ENCODE data around the gene PLD2. TPM values are rescaled to one million over a fixed set of nuclear protein-coding genes. Genes with fewer than 3 reads are reported as not detected.
"Not testable (repeated sequence)": the region's sequence is repeated elsewhere in the genome, so short reads cannot be mapped to it uniquely, and the experiment has no call there.

PLD2 gene
- polyA plus RNA-seq, 3 donors: 3.5 to 122 (median 4.0) TPM

DNA sequence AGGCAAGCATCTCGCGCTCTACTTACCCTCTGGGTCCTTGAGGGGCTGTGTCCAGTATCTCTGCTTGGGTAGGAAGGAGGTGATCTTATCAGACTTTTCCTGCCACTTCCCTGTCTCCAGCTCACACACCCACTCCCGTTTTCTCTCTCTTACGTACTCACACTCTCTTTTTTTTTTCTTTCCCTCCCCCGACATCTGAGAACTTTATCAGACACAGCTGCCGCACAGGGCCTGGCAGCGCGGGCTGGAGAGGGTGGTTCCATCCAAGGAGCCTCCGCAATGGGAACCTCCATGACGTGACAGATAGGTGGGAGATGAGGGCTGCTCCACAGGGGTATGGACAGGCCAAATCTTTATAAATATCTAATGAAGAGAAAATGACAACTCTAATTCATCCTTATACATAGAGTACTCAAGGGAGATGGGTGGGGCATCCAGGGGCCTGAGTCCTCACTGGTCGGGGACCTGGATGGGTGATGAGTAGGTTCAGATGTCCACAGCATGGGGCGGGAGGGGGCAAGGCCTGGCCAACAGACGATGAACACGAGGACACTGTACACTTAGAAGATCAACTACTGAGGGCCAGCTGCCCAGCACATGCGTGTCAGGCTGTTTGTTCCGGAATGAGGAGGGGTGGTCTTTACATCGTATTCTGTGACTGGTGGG is 49.5 kb downstream of the PLD2 start:
- WGBS (ENCODE audit: insufficient coverage): 100% methylated on average over 2 of the region's 17 CpGs
- Histone ChIP-seq H3K79me2 (ENCODE audit: insufficient read depth, low read length) (peaks cover 29% of the 10 kb centered on the region), H3K4me3 (replicated peaks in 1 of 3; ENCODE audit: low read depth in 2 of 3, low read length in 3 of 3) (no peak overlapping the region), H4K20me1 (ENCODE audit: insufficient read depth, low read length) (peaks cover 38% of the 10 kb centered on the region), H3K4me2 (replicated peaks; ENCODE audit: extremely low read depth, low read length, poor library complexity, severe bottlenecking) (no peak overlapping the region), H3K9me3 (replicated peaks in 1 of 2; ENCODE audit: control insufficient read depth in 1 of 2, insufficient read depth in 1 of 2, low read length in 2 of 2) (no peaks in the 10 kb centered on the region), H2AFZ (ENCODE audit: insufficient read depth, low read depth, low read length, poor library complexity, severe bottlenecking) (no peak overlapping the region), H3K9ac (ENCODE audit: insufficient read depth, low read length, poor library complexity, severe bottlenecking) (no peak overlapping the region), H3K27ac (ENCODE audit: low read depth in 1 of 2, low read length in 2 of 2) (no peak overlapping the region), H3K4me1 (ENCODE audit: control insufficient read depth in 1 of 2, insufficient read depth in 2 of 2, low read length in 2 of 2) (peaks cover 18 to 29% of the 10 kb centered on the region in 2 donors), H3K27me3 (ENCODE audit: control insufficient read depth in 2 of 2, insufficient read depth in 2 of 2, low read length in 2 of 2) (no peaks in the 10 kb centered on the region), H3K36me3 (replicated peaks in 1 of 2; ENCODE audit: control insufficient read depth in 1 of 2, insufficient read depth in 2 of 2, low read length in 2 of 2) (peaks cover 21 to 43% of the 10 kb centered on the region in 2 donors)
- intact Hi-C loops (cut with micrococcal nuclease): no loop called here
- DNase-seq: no peak
- no peak for TF ChIP-seq CTCF (IDR thresholded peaks at IDR 0.05)
- Mint-ChIP-seq H3K9me3 (no peaks in the 10 kb centered on the region), H3K27ac (peak overlapping the region in 5 of 7 donors; percentile 7 to 59 (median 50)), H3K36me3 (peaks cover 53 to 54% of the 10 kb centered on the region in 2 donors), H3K27me3 (ENCODE audit: low read depth in 3 of 3) (peaks cover 2 to 7% (median 6%) of the 10 kb centered on the region in 3 donors), H3K4me3 (no peak overlapping the region), H3K4me1 (peaks cover 30% of the 10 kb centered on the region)

DNA sequence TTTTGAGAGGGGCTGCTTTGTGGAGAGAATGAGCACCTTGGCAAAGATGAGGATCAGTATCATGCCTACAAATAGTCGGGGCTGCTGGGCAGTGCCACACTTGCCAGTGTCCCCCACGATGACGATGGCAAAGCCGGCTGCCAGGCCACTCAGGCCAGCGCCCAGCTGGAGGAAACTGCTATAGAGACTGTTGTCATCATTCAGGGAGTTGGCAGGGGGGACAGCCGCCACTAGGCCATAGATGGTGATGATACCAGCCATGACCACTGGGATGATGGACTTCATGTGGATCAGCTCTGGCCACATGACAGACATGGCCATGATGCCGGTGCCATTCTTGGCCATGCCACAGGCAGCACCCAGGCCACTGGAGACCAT is 50.0 kb downstream of the PLD2 start:
- Histone ChIP-seq H3K9me3 (replicated peaks in 1 of 2; ENCODE audit: control insufficient read depth in 1 of 2, insufficient read depth in 1 of 2, low read length in 2 of 2) (no peaks in the 10 kb centered on the region), H3K27ac (ENCODE audit: low read depth in 1 of 2, low read length in 2 of 2) (no peak overlapping the region), H3K4me3 (replicated peaks in 1 of 3; ENCODE audit: low read depth in 2 of 3, low read length in 3 of 3) (no peak overlapping the region), H3K27me3 (ENCODE audit: control insufficient read depth in 2 of 2, insufficient read depth in 2 of 2, low read length in 2 of 2) (no peaks in the 10 kb centered on the region), H4K20me1 (ENCODE audit: insufficient read depth, low read length) (peaks cover 38% of the 10 kb centered on the region), H3K4me2 (replicated peaks; ENCODE audit: extremely low read depth, low read length, poor library complexity, severe bottlenecking) (no peak overlapping the region), H3K9ac (ENCODE audit: insufficient read depth, low read length, poor library complexity, severe bottlenecking) (no peak overlapping the region), H3K79me2 (ENCODE audit: insufficient read depth, low read length) (peaks cover 33% of the 10 kb centered on the region), H3K36me3 (replicated peaks in 1 of 2; ENCODE audit: control insufficient read depth in 1 of 2, insufficient read depth in 2 of 2, low read length in 2 of 2) (peaks cover 21 to 43% of the 10 kb centered on the region in 2 donors), H2AFZ (ENCODE audit: insufficient read depth, low read depth, low read length, poor library complexity, severe bottlenecking) (no peak overlapping the region), H3K4me1 (ENCODE audit: control insufficient read depth in 1 of 2, insufficient read depth in 2 of 2, low read length in 2 of 2) (peaks cover 13 to 23% of the 10 kb centered on the region in 2 donors)
- Mint-ChIP-seq H3K4me3 (no peak overlapping the region), H3K36me3 (peaks cover 52 to 57% of the 10 kb centered on the region in 2 donors), H3K4me1 (peaks cover 24% of the 10 kb centered on the region), H3K27me3 (ENCODE audit: low read depth in 3 of 3) (peaks cover 2 to 6% (median 5%) of the 10 kb centered on the region in 3 donors), H3K9me3 (no peaks in the 10 kb centered on the region), H3K27ac (peak overlapping the region in 3 of 7 donors; percentile 42 to 80 (median 50))
- no peak for DNase-seq
- intact Hi-C loops (cut with micrococcal nuclease): no loop called here
- 97% methylated on average over 7 of the region's 7 CpGs for WGBS (ENCODE audit: insufficient coverage)
- TF ChIP-seq CTCF (IDR thresholded peaks at IDR 0.05): no peak

GRCh38 chr17:4857347-4857746 is 50.4 kb downstream of the PLD2 start:
- Mint-ChIP-seq H3K36me3 (peaks cover 47 to 57% of the 10 kb centered on the region in 2 donors), H3K27ac (peak overlapping the region in 2 of 7 donors; percentile 76 to 80), H3K4me1 (peaks cover 20% of the 10 kb centered on the region)
- H3K4me3 Mint-ChIP-seq; H3K27me3 ChIP-seq (ENCODE audit: control insufficient read depth in 2 of 2, insufficient read depth in 2 of 2, low read length in 2 of 2); H3K4me2 ChIP-seq (replicated peaks; ENCODE audit: extremely low read depth, low read length, poor library complexity, severe bottlenecking); H3K4me3 ChIP-seq (replicated peaks in 1 of 3; ENCODE audit: low read depth in 2 of 3, low read length in 3 of 3); H3K9me3 Mint-ChIP-seq; H3K9me3 ChIP-seq (replicated peaks in 1 of 2; ENCODE audit: control insufficient read depth in 1 of 2, insufficient read depth in 1 of 2, low read length in 2 of 2); H3K9ac ChIP-seq (ENCODE audit: insufficient read depth, low read length, poor library complexity, severe bottlenecking); H3K27me3 Mint-ChIP-seq (ENCODE audit: low read depth in 3 of 3); DNase-seq; H2AFZ ChIP-seq (ENCODE audit: insufficient read depth, low read depth, low read length, poor library complexity, severe bottlenecking); intact Hi-C loops (cut with micrococcal nuclease); H3K27ac ChIP-seq (ENCODE audit: low read depth in 1 of 2, low read length in 2 of 2): not testable (repeated sequence)
- 100% methylated on average over 1 of the region's 7 CpGs for WGBS (ENCODE audit: insufficient coverage)
- Histone ChIP-seq H3K79me2 (ENCODE audit: insufficient read depth, low read length) (peaks cover 35% of the 10 kb centered on the region), H3K4me1 (ENCODE audit: control insufficient read depth in 1 of 2, insufficient read depth in 2 of 2, low read length in 2 of 2) (peaks cover 13 to 22% of the 10 kb centered on the region in 2 donors), H4K20me1 (ENCODE audit: insufficient read depth, low read length) (peaks cover 38% of the 10 kb centered on the region), H3K36me3 (replicated peaks in 1 of 2; ENCODE audit: control insufficient read depth in 1 of 2, insufficient read depth in 2 of 2, low read length in 2 of 2) (peaks cover 21 to 43% of the 10 kb centered on the region in 2 donors)
